AG04450 (cell line): ENCODE measurements around the gene MEX3C. TPM values are rescaled to one million over a fixed set of nuclear protein-coding genes. Genes with fewer than 3 reads are reported as not detected.

ENCODE experiments used
- CTCF ChIA-PET: fragments of 300-600, 350-600 bp; formaldehyde crosslinking; extraction: SDS; loops from one replicate; lab custom pipeline; 2022; ENCODE audit warnings: antibody characterized with exemption, inconsistent platforms; lab: Charles Lee
- POLR2A ChIA-PET: fragments of 350-600 bp; formaldehyde crosslinking; extraction: SDS; loops from one replicate; lab custom pipeline; 2021; ENCODE audit warnings: antibody characterized with exemption, inconsistent platforms; lab: Yijun Ruan, JAX
- DNase-seq: peaks from one replicate; pipeline ENCODE4 v3.0.0-alpha.2; 2011; ENCODE audit warnings: low read depth, low spot score
- H3K27ac ChIP-seq: one replicate; pipeline ENCODE4 v1.5.1; 2012; ENCODE audit warnings: low read depth, low read length, control low read depth
- H3K27me3 ChIP-seq: one replicate; pipeline ENCODE4 v1.6.0; 2012; ENCODE audit warnings: low read length; ENCODE audit not compliant: control insufficient read depth, insufficient read depth
- H3K4me3 ChIP-seq: 2 replicates; pipeline ENCODE4 v1.5.1; 2011; ENCODE audit warnings: mild to moderate bottlenecking, low read depth, low read length, control low read depth
- H3K9me3 ChIP-seq: 2 replicates; pipeline ENCODE4 v1.5.1; 2012; ENCODE audit warnings: low read length; ENCODE audit not compliant: control insufficient read depth, insufficient read depth
- CTCF ChIP-seq: IDR thresholded peaks from 2 replicates; pipeline ENCODE4 v1.5.1; 2011; ENCODE audit warnings: low read depth, low read length, control low read depth, inconsistent platforms
- polyA plus RNA-seq: library from polyadenylated mRNA; depleted of rRNA; stranded (reverse); fragments of >200 nt; gene quantifications from 2 replicates; pipeline ENCODE4 v1.2.3, GENCODE V29; 2011

Gene MEX3C
- polyA plus RNA-seq, 1 experiment = 69.7 TPM

- ChIA-PET POLR2A (no interaction called here), CTCF (no interaction called here)
- Histone ChIP-seq H3K27me3 (no peaks in the 10 kb centered on the region), H3K4me3 (no peak overlapping the region), H3K27ac (no peak overlapping the region), H3K9me3 (no peaks in the 10 kb centered on the region)
- TF ChIP-seq CTCF = no peak
- no peak for DNase-seq
Measured at GRCh38 chr18:51192026-51192425, 5.5 kb downstream of the MEX3C start.

GRCh38 chr18:51191128-51191717, 6.3 kb downstream of the MEX3C start:
- no peak for DNase-seq
- no peaks in the 10 kb centered on the region for H3K27me3 ChIP-seq
- H3K27ac ChIP-seq = no peak overlapping the region
- POLR2A ChIA-PET = no interaction called here
- TF ChIP-seq CTCF = no peak
- CTCF ChIA-PET = no interaction called here
- no peak overlapping the region for H3K4me3 ChIP-seq
- H3K9me3 ChIP-seq = no peaks in the 10 kb centered on the region

- CTCF ChIA-PET = no interaction called here
- no peak overlapping the region for H3K4me3 ChIP-seq
- no peaks in the 10 kb centered on the region for H3K27me3 ChIP-seq
- POLR2A ChIA-PET = interaction anchor here (0.7 kb wide), 1 partner anchor 55 kb away, joined by 4 read pairs; no protein-coding TSS in a partner anchor
- H3K27ac ChIP-seq = no peak overlapping the region
- no peaks in the 10 kb centered on the region for H3K9me3 ChIP-seq
- no peak for TF ChIP-seq CTCF
- no peak for DNase-seq
Measured at GRCh38 chr18:51190000-51190399, 7.5 kb downstream of the MEX3C start.

- ChIA-PET POLR2A (no interaction called here), CTCF (interaction anchor here (0.9 kb wide), 1 partner anchor 9 kb away, joined by 3 read pairs; the partner anchor contains the start of gene MEX3C)
- no peak overlapping the region for H3K27ac ChIP-seq
- no peak overlapping the region for H3K4me3 ChIP-seq
- no peaks in the 10 kb centered on the region for H3K9me3 ChIP-seq
- no peak for DNase-seq
- no peak for TF ChIP-seq CTCF
- H3K27me3 ChIP-seq = no peaks in the 10 kb centered on the region
Measured at GRCh38 chr18:51188024-51188701, 9.3 kb downstream of the MEX3C start.

GRCh38 chr18:51185075-51185474, 12.4 kb downstream of the MEX3C start:
- H3K4me3 ChIP-seq = no peak overlapping the region
- TF ChIP-seq CTCF = no peak
- H3K27me3 ChIP-seq = no peaks in the 10 kb centered on the region
- no peak overlapping the region for H3K27ac ChIP-seq
- no peaks in the 10 kb centered on the region for H3K9me3 ChIP-seq
- ChIA-PET CTCF (interaction anchor here (0.6 kb wide), 1 partner anchor 10 kb away, joined by 3 read pairs; no protein-coding TSS in a partner anchor), POLR2A (no interaction called here)
- DNase-seq = no peak
